Heart left ventricle (tissue), 16 donors: ENCODE data around the gene MYO1B. TPM values are rescaled to one million over a fixed set of nuclear protein-coding genes. Genes with fewer than 3 reads are reported as not detected.

Experiments used
- ATAC-seq, 4 donors: fragments of 200-7000 bp; cut with Tn5 transposase; one replicate each; pipeline ENCODE4 v1.9.1; 2020 to 2022; ENCODE audit warnings: moderate library complexity in 4 of 4, mild to moderate bottlenecking in 3 of 4, moderate number of reproducible peaks in 1 of 4
- DNase-seq, 5 donors: peaks; one replicate each; pipeline ENCODE4 v3.0.0-alpha.2; 2020
- H3K27ac ChIP-seq, 12 donors: fragments of 200-600 bp; sonication (generic) in 4 of 12; one replicate each; pipeline versions ENCODE4 v1.5.0 to v1.8.0; 2016 to 2022; ENCODE audit warnings: mild to moderate bottlenecking in 2 of 12
- H3K27me3 ChIP-seq, 9 donors: fragments of 200-600 bp; sonication (generic) in 2 of 9; one replicate each; pipeline versions ENCODE4 v1.5.1 to v1.8.0; 2016 to 2022; ENCODE audit warnings: mild to moderate bottlenecking in 3 of 9
- H3K36me3 ChIP-seq, 9 donors: fragments of 200-600 bp; sonication (generic) in 2 of 9; one replicate each; pipeline versions ENCODE4 v1.5.0 to v1.8.0; 2018 to 2022; ENCODE audit warnings: mild to moderate bottlenecking in 2 of 9
- H3K4me1 ChIP-seq, 12 donors: fragments of 200-600 bp; sonication (generic) in 4 of 12; one replicate each; pipeline versions ENCODE4 v1.5.0 to v1.8.0; 2016 to 2022; ENCODE audit warnings: mild to moderate bottlenecking in 3 of 12
- H3K4me3 ChIP-seq, 12 donors: fragments of 200-600 bp; sonication (generic) in 4 of 12; one replicate each; pipeline versions ENCODE4 v1.5.0 to v1.8.0; 2017 to 2022; ENCODE audit warnings: mild to moderate bottlenecking in 9 of 12, moderate library complexity in 4 of 12
- H3K9me3 ChIP-seq, 12 donors: fragments of 200-600 bp; sonication (generic) in 4 of 12; one replicate each; pipeline versions ENCODE4 v1.5.0 to v1.8.0; 2016 to 2022; ENCODE audit warnings: mild to moderate bottlenecking in 1 of 12
- POLR2A ChIP-seq, 2 donors: fragments of 450-650 bp; IDR thresholded peaks; one replicate each; pipeline ENCODE4 v1.6.1; 2017; ENCODE audit warnings: antibody characterized with exemption in 2 of 2, mild to moderate bottlenecking in 2 of 2, moderate library complexity in 2 of 2
- WGBS, 4 donors: extraction: QIAGEN DNeasy Blood & Tissue Kit in 2 of 4; methylation state at CpG; one replicate each; pipeline versions ENCODE4 v1.1.5 to v1.1.7; 2013 to 2018; 5-methylcytosine and 5-hydroxymethylcytosine counted together
- intact Hi-C, 10 donors: fragments of 100-400 bp; cut with DNase I; formaldehyde crosslinking; loops; one replicate each; pipeline versions ENCODE4 v1.11.1 to v1.14.2; 2022
- polyA plus RNA-seq, 2 donors: library from polyadenylated mRNA; stranded (reverse); fragments of 200-250 nt; gene quantifications; one replicate each; pipeline ENCODE4 v1.2.3, GENCODE V29; 2013
- total RNA-seq, 9 donors: library from RNA; depleted of rRNA in 2 of 9; stranded (reverse); fragments of >200 nt in 2 of 9; fragmentation: NEBNext Ultra II Directional in 3 of 9; extraction: Animal tissue kit (Norgen Biotek cat#: 25700) in 3 of 9; gene quantifications; one replicate each; pipeline versions ENCODE4 v1.1.0 to v1.2.4, GENCODE V29; 2016 to 2023
- TF ChIP-seq, protein P1 (sequence below), 12 donors: fragments of 200-600 bp; sonication (generic) in 4 of 12; IDR thresholded peaks; one replicate each; pipeline versions ENCODE4 v1.5.0 to v1.8.0; 2018 to 2022; ENCODE audit warnings: antibody characterized with exemption in 12 of 12, mild to moderate bottlenecking in 5 of 12
- donor health status: ischemic (EF 13 %, LVEDD 7.1; RV severe dilation, severe dysfunction).
- donor health status: healthy with polysubstance abuse.
- donor health status: DM: no; HTN: yes; CAD: no.
- donor health status: DM: no; HTN: no; CAD: no.
- donor health status: ischemic (EF 25% LVEDD 6.9; RV normal size, moderate dysfunction).
- donor health status: ischemic (EF 25% LVEDD 5.7; RV mildly dilated, moderate dysfunction).
- donor health status: healthy.
- donor health status: DM: yes; HTN: yes; CAD: no.
- donor health status: ischemic (EF 35%, LVEDD 5.7; RV mildly dilated, moderate dysfunction).
- donor health status: nonischemic (EF 11% LVEDD 7.7; RV severe dilation, severe dysfunction).
- donor health status: DM: yes; HTN: yes; CAD: no.
- donor health status: PGD.
- donor health status: ischemic (EF 29% LVEDD 5.4; RV normal size, mild dysfunction).
- donor health status: nonischemic (EF 23%, LVEDD 6.1; RV moderate dilation, normal function).

Gene MYO1B
- total and polyA plus RNA-seq, 11 donors = 7.8 to 47.3 (median 15.8) TPM

DNA sequence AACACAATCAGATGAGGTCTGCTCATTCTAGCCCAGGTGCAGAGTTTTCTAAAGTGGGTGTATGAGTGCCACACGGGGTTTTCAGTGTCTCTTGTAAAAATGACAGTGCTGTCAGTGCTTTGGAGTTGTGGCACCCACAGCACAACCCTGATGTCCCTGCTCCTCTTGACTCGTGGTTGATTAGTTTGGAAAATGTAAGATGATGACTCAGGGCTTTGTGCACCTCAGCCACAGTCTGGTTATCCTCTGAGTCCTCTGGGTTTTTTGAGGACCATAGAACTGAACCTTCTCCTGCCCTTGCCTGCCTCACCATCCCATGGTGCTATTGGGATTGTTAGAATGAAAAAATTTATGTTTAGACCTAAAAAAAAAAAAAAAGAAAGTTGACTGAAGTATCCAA is 105.6 kb downstream of the MYO1B start:
- DNase-seq (no peak), ATAC-seq (no peak)
- Histone ChIP-seq H3K27ac (no peak overlapping the region), H3K4me1 (peaks cover 0 to 14% (median 0%) of the 10 kb centered on the region in 12 donors), H3K9me3 (no peaks in the 10 kb centered on the region), H3K36me3 (peaks cover 0 to 15% (median 0%) of the 10 kb centered on the region in 9 donors), H3K4me3 (no peak overlapping the region), H3K27me3 (no peaks in the 10 kb centered on the region)
- no peak for TF ChIP-seq POLR2A (IDR thresholded peaks at IDR 0.05)
- TF ChIP-seq, protein P1, sequence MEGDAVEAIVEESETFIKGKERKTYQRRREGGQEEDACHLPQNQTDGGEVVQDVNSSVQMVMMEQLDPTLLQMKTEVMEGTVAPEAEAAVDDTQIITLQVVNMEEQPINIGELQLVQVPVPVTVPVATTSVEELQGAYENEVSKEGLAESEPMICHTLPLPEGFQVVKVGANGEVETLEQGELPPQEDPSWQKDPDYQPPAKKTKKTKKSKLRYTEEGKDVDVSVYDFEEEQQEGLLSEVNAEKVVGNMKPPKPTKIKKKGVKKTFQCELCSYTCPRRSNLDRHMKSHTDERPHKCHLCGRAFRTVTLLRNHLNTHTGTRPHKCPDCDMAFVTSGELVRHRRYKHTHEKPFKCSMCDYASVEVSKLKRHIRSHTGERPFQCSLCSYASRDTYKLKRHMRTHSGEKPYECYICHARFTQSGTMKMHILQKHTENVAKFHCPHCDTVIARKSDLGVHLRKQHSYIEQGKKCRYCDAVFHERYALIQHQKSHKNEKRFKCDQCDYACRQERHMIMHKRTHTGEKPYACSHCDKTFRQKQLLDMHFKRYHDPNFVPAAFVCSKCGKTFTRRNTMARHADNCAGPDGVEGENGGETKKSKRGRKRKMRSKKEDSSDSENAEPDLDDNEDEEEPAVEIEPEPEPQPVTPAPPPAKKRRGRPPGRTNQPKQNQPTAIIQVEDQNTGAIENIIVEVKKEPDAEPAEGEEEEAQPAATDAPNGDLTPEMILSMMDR (IDR thresholded peaks at IDR 0.05) = no peak
- intact Hi-C loops = no loop called here
- 49 to 61% (median 55%) methylated on average over 2 of the region's 2 CpGs for whole genome bisulfite sequencing, 4 donors

DNA sequence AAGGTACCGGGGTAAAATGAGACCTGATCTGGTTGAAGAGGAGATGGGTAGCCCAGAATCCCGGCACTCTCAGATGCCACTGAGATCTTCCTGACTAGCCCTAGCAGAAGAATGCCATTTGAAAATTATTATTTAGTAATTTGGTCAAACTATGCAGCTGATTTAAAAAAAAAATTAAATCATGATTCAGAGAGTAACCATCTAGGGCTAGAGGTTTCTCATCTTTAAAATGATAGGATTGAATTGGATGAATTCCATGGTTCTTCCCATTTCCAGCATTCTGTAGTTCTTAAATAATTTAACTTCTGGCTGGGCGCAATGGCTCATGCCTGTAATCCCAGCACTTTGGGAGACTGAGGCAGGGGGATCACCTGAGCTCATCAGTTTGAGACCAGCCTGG is 106.1 kb downstream of the MYO1B start:
- DNase-seq (no peak), ATAC-seq (no peak)
- Histone ChIP-seq H3K4me1 (peaks cover 0 to 14% (median 0%) of the 10 kb centered on the region in 12 donors), H3K9me3 (no peaks in the 10 kb centered on the region), H3K27me3 (no peaks in the 10 kb centered on the region), H3K36me3 (peaks cover 0 to 15% (median 0%) of the 10 kb centered on the region in 9 donors), H3K4me3 (no peak overlapping the region), H3K27ac (no peak overlapping the region)
- 97 to 98% (median 98%) methylated on average over 3 of the region's 3 CpGs for WGBS, 4 donors
- intact Hi-C loops = no loop called here
- TF ChIP-seq, protein P1 (IDR thresholded peaks at IDR 0.05) = no peak
- no peak for TF ChIP-seq POLR2A (IDR thresholded peaks at IDR 0.05)

DNA sequence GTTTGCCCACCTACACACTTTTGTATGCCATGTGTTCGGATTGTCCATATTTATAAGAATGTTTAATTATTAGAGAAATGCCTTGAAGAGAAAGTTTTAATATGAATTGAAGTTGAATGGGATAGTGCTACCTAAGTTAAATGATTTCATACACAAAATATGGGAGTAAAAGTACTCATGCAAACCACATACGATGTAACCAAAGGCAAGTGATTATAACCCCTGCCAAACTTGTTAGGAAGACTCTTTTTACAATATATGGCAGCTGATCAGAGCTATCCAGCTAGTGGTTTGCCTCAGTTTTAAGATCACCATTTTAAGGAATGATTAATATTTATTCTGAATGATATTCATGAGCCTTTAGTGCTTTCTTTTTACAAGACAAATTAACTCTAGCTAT is 106.7 kb downstream of the MYO1B start:
- no peaks in the 10 kb centered on the region for H3K9me3 ChIP-seq
- WGBS, 4 donors = 86 to 92% (median 90%) methylated on average over 2 of the region's 2 CpGs
- intact Hi-C loops = no loop called here
- H3K27me3 ChIP-seq = no peaks in the 10 kb centered on the region
- no peak overlapping the region for H3K27ac ChIP-seq
- H3K36me3 ChIP-seq = peaks cover 0 to 9% (median 0%) of the 10 kb centered on the region in 9 donors
- H3K4me1 ChIP-seq = peaks cover 0 to 14% (median 0%) of the 10 kb centered on the region in 12 donors
- no peak for TF ChIP-seq POLR2A (IDR thresholded peaks at IDR 0.05)
- TF ChIP-seq, protein P1 (IDR thresholded peaks at IDR 0.05) = no peak
- no peak overlapping the region for H3K4me3 ChIP-seq
- no peak for DNase-seq
- ATAC-seq = no peak

DNA sequence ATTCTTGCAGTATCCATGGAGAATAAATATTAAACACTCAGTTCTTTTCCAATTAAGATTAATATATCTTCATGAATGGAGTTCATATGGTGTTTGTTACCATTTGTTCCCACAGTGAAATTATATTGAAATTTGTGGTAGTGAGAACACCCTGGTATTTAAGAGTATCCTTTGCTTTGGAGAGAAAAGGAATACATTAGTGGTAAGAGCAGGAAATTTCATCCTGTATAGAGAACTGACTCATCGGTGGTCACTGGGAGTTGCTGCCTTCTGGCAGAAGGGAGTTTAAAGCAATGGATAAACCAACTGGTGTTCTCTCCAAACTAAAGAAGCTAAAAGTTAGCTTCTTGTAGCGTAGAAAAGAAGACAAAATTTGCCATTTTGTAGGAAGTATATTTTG is 107.3 kb downstream of the MYO1B start:
- peaks cover 0 to 14% (median 0%) of the 10 kb centered on the region in 12 donors for H3K4me1 ChIP-seq
- peaks cover 0 to 9% (median 0%) of the 10 kb centered on the region in 9 donors for H3K36me3 ChIP-seq
- intact Hi-C loops = no loop called here
- H3K27me3 ChIP-seq = no peaks in the 10 kb centered on the region
- no peak for TF ChIP-seq POLR2A (IDR thresholded peaks at IDR 0.05)
- TF ChIP-seq, protein P1 (IDR thresholded peaks at IDR 0.05) = no peak
- no peaks in the 10 kb centered on the region for H3K9me3 ChIP-seq
- DNase-seq (no peak), ATAC-seq (no peak)
- H3K27ac ChIP-seq = no peak overlapping the region
- no peak overlapping the region for H3K4me3 ChIP-seq
- 69 to 80% (median 73%) methylated on average over 2 of the region's 2 CpGs for WGBS, 4 donors
